ENCODE results near the gene P3H2.

DNA sequence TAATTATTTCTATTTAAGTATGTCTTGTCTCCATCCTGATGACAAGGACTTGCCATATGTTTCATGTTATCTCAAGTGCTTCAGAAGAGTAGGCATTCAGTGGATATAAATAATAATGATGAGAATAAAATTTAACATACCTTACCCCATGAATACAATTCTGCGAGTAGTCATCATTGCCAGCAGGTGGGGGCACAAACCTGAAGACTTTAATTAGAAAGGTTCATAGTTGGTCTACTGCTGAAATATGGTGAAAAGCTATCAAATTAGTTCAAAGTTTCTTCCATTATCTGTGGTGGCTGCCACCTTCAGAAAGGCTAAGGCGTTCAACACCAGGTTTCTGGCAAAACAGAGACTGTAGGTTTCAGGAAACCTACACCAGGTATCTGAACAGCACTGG is 100.9 kb downstream of the P3H2 start:
- TF ChIP-seq, protein P1, sequence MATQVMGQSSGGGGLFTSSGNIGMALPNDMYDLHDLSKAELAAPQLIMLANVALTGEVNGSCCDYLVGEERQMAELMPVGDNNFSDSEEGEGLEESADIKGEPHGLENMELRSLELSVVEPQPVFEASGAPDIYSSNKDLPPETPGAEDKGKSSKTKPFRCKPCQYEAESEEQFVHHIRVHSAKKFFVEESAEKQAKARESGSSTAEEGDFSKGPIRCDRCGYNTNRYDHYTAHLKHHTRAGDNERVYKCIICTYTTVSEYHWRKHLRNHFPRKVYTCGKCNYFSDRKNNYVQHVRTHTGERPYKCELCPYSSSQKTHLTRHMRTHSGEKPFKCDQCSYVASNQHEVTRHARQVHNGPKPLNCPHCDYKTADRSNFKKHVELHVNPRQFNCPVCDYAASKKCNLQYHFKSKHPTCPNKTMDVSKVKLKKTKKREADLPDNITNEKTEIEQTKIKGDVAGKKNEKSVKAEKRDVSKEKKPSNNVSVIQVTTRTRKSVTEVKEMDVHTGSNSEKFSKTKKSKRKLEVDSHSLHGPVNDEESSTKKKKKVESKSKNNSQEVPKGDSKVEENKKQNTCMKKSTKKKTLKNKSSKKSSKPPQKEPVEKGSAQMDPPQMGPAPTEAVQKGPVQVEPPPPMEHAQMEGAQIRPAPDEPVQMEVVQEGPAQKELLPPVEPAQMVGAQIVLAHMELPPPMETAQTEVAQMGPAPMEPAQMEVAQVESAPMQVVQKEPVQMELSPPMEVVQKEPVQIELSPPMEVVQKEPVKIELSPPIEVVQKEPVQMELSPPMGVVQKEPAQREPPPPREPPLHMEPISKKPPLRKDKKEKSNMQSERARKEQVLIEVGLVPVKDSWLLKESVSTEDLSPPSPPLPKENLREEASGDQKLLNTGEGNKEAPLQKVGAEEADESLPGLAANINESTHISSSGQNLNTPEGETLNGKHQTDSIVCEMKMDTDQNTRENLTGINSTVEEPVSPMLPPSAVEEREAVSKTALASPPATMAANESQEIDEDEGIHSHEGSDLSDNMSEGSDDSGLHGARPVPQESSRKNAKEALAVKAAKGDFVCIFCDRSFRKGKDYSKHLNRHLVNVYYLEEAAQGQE (IDR thresholded peaks at IDR 0.05; ENCODE audit: insufficient read depth in 1 of 2, low read depth in 2 of 2, low read length in 2 of 2) = no peak
- TF ChIP-seq TAF1 (IDR thresholded peaks at IDR 0.05; ENCODE audit: borderline replicate concordance, insufficient read depth, low read length) = no peak

All from PFSK-1 (cell line).